Stimulated activated memory B cell treated with anti-CD40 and anti-IgM and Interleukin-4, amounts not matched to agents 10 μg/mL and 1 μg/mL and 100 μg/mL, for 72 hours (primary cell): Measurements from ENCODE around the gene IQGAP2.

Source experiments
- ATAC-seq: fragments of 150-1000 bp; cut with Tn5 transposase; 2 replicates; pipeline ENCODE4 v1.10.0; 2021
- H3K27ac Mint-ChIP-seq: one replicate; pipeline ENCODE4 v1.8.0; 2022; ENCODE audit warnings: mild to moderate bottlenecking, mixed read lengths
- H3K27me3 Mint-ChIP-seq: one replicate; pipeline ENCODE4 v1.8.0; 2022; ENCODE audit warnings: mixed read lengths
- H3K36me3 Mint-ChIP-seq: one replicate; pipeline ENCODE4 v1.8.0; 2022; ENCODE audit warnings: mixed read lengths
- H3K4me1 Mint-ChIP-seq: one replicate; pipeline ENCODE4 v1.8.0; 2022; ENCODE audit warnings: mixed read lengths
- H3K4me3 Mint-ChIP-seq: one replicate; pipeline ENCODE4 v1.8.0; 2022; ENCODE audit warnings: mild to moderate bottlenecking, moderate library complexity, mixed read lengths
- H3K9me3 Mint-ChIP-seq: one replicate; pipeline ENCODE4 v1.8.0; 2022; ENCODE audit warnings: mixed read lengths

Gene IQGAP2

DNA sequence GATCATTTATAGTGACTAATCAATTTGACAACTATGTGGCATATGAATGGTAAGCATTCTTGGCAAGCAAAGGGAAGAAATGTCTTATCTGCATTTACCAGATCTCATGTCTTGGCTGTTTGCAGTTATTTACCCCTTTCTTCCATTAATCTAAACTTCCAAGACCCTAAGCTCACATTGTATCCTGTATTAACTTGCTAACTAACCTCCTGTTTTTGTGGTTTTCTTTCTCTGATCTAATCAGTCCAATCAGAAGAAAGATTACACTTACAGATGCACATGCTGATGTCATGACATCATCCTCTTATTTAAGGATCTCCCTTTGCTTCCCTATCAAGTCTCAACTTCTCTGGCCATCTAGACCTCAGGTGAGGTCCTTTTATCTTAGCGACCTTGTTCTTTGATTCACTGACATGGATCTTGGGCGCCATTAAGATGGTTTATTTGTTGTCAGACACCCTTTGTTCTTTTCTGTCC lies 124.6 kb downstream of the IQGAP2 start:
- no peak overlapping the region for H3K27ac Mint-ChIP-seq
- H3K27me3 Mint-ChIP-seq: no peaks in the 10 kb centered on the region
- H3K9me3 Mint-ChIP-seq: no peaks in the 10 kb centered on the region
- no peak for ATAC-seq
- H3K36me3 Mint-ChIP-seq: no peaks in the 10 kb centered on the region
- no peaks in the 10 kb centered on the region for H3K4me1 Mint-ChIP-seq
- H3K4me3 Mint-ChIP-seq: no peak overlapping the region

DNA sequence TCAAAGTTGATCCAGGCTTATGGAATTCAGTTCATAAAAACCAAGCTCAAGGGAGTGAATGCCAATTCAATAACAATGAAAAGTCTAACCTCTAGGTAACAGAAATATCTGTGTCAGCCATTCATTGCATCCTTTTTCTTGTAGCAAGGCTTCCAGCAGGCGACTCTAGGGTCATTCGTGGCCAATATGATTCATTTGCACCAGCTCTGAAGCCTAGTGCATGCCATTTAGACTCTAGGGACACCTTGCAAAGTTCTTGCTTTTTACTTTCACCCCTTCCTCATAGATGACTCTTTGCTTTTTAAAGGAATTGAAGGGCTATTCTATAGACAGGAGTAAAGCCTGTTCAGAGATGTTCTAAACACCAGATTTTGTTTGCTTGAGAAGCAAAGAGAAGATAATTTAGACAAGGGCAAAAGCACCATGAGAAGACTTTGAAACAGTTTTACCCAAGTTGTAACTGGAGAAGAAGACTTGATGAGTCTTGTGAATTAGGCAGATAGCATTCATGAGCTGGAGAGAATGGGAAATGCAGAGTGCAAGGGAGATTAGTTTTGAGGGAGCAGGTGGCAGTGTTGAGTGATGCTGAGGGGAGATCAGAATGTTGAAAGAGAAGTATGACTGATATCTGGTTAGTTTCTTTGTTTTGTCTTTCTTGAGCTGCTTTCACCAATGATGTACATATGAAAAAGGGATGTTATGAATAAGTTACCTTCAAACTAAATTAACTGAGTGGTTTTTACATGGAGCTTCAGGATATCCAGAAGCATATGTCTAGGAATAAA lies 125.7 kb downstream of the IQGAP2 start:
- H3K4me1 Mint-ChIP-seq: no peaks in the 10 kb centered on the region
- H3K27ac Mint-ChIP-seq: no peak overlapping the region
- H3K36me3 Mint-ChIP-seq: no peaks in the 10 kb centered on the region
- no peak for ATAC-seq
- H3K4me3 Mint-ChIP-seq: no peak overlapping the region
- no peaks in the 10 kb centered on the region for H3K27me3 Mint-ChIP-seq
- no peaks in the 10 kb centered on the region for H3K9me3 Mint-ChIP-seq

DNA sequence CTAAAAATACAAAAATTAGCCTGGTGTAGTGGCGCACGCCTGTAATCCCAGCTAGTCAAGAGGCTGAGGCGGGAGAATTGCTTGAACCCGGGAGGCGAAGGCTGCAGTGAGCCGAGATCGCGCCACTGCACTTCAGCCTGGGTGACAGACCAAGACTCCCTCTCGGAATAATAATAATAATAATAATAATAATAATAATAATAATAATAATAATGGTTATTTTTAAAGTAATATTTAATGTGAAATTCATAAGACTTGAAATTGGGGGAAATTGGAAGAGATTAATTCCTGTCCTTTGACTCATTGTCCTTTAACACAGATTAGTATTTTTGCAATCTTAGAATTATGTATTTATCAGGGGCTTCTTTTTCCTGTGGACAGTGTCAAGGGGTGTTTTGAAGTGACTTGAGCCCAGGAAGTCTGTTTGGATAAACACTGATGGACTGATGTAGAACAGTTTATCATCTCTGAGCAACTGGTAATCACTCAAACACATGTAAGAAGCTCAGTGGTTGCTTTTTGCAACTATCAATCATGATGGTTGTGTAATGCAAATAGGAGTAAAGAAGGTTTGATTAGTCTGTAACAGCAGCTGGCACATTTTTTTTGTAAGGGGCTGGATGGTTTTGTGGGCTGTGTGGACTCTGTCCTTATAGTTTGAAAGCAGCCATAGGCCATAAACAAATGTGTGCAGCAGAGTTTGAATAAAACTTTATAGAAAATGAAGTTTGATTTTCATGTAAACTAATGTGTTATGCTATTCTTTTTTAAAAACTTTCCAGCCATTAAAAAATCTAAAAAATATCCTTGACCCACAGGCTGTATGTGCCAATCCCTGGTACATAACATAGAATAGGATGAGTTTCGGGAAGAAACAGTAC lies 126.6 kb downstream of the IQGAP2 start:
- Mint-ChIP-seq H3K36me3 (no peaks in the 10 kb centered on the region), H3K4me1 (no peaks in the 10 kb centered on the region), H3K27ac (no peak overlapping the region), H3K27me3 (no peaks in the 10 kb centered on the region), H3K9me3 (no peaks in the 10 kb centered on the region), H3K4me3 (no peak overlapping the region)
- no peak for ATAC-seq

DNA sequence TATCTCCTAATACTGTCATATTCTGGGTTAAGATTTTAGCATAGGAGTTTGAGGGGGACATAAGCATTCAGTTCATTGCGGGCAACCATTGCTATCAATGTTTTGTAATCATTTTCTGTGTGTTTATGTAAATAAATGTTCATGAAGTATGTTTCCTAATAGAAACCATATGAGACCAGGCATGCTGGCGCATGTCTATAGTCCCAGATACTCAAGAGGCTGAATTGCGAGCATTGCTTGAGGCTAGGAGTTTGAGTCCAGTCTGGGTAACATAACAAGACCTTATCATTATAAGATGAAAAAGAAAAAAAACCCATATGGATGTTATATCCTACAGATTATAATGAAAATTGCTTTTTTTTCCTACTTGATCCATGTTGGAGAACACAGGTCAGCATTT lies 129.0 kb downstream of the IQGAP2 start:
- Mint-ChIP-seq H3K9me3 (no peaks in the 10 kb centered on the region), H3K36me3 (no peaks in the 10 kb centered on the region), H3K4me3 (no peak overlapping the region), H3K27me3 (no peaks in the 10 kb centered on the region), H3K4me1 (no peaks in the 10 kb centered on the region), H3K27ac (no peak overlapping the region)
- ATAC-seq: no peak

DNA sequence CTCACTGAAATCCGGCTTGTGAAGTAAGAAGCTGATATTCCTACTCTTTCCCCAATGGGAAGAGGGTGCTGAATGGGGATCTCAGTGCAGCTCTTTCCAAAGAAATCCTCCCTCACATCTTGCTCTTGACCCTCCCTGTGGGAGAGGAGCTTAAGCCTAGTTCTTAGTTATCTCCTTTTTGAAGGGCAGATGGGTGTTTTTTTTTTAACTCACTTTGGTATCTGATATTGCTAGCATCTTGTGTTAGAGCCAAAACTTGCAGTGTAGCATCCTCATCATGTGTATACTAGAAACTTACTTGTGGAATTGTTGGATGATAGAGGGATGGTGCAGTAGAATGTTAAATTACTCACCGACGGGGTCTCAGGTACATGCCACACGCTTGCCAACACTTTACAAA lies 129.9 kb downstream of the IQGAP2 start:
- H3K4me1 Mint-ChIP-seq: no peaks in the 10 kb centered on the region
- no peak overlapping the region for H3K4me3 Mint-ChIP-seq
- H3K9me3 Mint-ChIP-seq: no peaks in the 10 kb centered on the region
- H3K27ac Mint-ChIP-seq: no peak overlapping the region
- no peaks in the 10 kb centered on the region for H3K36me3 Mint-ChIP-seq
- no peak for ATAC-seq
- H3K27me3 Mint-ChIP-seq: no peaks in the 10 kb centered on the region

DNA sequence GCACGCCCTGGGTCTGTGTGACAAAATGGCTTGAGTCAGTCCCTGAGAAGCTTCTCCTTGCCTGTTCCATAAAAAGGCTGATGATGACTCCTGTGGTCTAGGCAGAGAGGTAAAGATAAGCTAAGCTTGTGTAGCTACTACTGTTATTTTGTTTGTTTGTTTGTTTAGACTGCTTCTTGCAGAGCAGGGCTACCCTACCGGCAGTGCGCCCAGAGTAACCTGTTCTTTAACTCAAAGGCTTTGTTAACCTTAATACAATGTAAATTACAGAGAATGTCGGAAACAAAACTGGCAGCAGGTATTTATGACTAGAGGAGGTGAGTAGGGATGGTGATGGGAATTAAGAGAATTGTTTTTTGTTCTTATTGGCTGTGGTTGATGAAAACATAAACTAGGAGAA lies 132.5 kb downstream of the IQGAP2 start:
- no peak overlapping the region for H3K4me3 Mint-ChIP-seq
- H3K36me3 Mint-ChIP-seq: no peaks in the 10 kb centered on the region
- H3K4me1 Mint-ChIP-seq: no peaks in the 10 kb centered on the region
- H3K27ac Mint-ChIP-seq: no peak overlapping the region
- no peak for ATAC-seq
- no peaks in the 10 kb centered on the region for H3K27me3 Mint-ChIP-seq
- H3K9me3 Mint-ChIP-seq: no peaks in the 10 kb centered on the region

DNA sequence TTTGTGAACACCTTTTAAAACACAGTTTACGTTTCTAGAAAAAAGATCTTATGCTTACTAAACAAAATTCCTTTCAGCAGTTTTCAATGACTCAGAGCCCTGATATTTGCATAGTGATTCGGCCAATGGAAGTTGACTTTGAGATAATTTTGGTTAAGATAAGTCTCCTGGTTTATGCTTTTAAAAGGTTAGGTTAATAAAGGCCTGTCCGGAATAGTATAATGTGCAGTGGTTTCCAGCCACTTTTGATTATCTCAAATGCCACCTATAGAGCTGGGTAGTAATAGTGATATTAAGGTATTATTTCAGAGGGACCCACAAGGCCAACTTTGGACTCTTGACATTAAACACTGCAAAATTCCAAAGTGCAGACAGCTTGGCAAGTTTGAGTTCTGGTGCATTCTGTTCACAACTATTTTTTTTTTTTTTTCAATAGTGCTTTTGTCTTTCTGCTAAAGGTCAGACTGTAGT lies 134.0 kb downstream of the IQGAP2 start:
- Mint-ChIP-seq H3K4me3 (no peak overlapping the region), H3K36me3 (no peaks in the 10 kb centered on the region), H3K27ac (no peak overlapping the region), H3K4me1 (no peaks in the 10 kb centered on the region), H3K9me3 (no peaks in the 10 kb centered on the region), H3K27me3 (no peaks in the 10 kb centered on the region)
- no peak for ATAC-seq

DNA sequence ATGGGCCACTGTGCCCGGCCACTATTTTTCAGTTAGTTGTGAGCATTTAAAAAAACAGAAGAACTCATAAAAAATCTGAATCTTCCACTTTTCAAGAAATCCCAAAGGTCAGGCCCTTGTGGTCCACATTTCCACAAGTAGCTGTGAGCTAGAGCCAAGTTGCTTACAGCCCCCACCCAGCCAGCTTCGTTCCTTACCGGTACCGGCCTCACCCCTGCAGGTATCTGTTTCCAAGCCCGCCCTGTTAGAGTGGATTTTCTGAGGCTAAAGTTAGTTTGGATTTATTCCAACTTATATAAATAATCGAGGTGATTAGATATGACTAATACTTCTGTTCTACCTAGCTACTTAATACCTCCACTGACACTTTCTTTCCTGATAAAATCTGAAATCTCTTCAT lies 139.2 kb downstream of the IQGAP2 start:
- no peak overlapping the region for H3K4me3 Mint-ChIP-seq
- peaks cover 20% of the 10 kb centered on the region for H3K4me1 Mint-ChIP-seq
- no peaks in the 10 kb centered on the region for H3K27me3 Mint-ChIP-seq
- no peak for ATAC-seq
- no peak overlapping the region for H3K27ac Mint-ChIP-seq
- no peaks in the 10 kb centered on the region for H3K9me3 Mint-ChIP-seq
- no peaks in the 10 kb centered on the region for H3K36me3 Mint-ChIP-seq

DNA sequence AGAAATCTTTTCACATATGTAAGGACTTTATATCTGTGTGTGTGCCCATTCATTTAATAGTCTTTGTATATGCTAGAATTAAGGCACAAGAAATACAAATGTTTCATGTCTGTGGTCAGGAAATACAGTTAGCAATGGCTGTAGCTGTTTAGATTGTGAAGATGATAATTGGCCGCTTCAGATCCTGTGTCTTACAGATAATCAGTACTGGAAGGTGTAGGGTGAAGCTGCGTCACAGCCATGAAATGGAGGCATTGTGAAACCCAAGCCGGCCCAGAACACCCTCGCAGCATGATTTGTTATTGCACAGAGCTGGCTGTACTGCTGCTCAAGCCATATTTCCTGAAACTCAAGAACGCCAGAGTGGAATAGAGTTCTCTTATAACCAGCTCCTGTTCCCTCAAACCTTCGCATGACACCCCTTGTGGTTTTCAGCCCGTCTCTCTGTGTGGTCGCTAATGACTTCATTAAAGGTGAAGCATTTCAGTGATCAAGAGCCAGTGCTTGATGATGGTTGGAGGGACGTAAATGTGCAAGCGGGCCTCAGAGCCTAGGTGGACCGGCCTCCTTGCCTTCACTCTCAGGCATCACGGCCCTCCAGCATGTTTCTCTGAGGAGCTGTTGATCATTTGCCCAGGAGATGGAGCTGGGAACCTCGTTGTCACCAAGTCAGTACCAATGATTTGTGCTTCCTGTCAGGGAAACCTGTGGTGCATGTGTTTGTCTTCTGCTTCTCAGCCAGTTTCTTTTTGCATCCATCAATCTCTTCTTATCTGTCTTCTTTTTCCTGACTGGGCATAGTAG lies 140.0 kb downstream of the IQGAP2 start:
- H3K4me1 Mint-ChIP-seq: peaks cover 27% of the 10 kb centered on the region
- no peaks in the 10 kb centered on the region for H3K9me3 Mint-ChIP-seq
- H3K4me3 Mint-ChIP-seq: no peak overlapping the region
- no peaks in the 10 kb centered on the region for H3K27me3 Mint-ChIP-seq
- ATAC-seq: no peak
- H3K27ac Mint-ChIP-seq: no peak overlapping the region
- H3K36me3 Mint-ChIP-seq: no peaks in the 10 kb centered on the region

DNA sequence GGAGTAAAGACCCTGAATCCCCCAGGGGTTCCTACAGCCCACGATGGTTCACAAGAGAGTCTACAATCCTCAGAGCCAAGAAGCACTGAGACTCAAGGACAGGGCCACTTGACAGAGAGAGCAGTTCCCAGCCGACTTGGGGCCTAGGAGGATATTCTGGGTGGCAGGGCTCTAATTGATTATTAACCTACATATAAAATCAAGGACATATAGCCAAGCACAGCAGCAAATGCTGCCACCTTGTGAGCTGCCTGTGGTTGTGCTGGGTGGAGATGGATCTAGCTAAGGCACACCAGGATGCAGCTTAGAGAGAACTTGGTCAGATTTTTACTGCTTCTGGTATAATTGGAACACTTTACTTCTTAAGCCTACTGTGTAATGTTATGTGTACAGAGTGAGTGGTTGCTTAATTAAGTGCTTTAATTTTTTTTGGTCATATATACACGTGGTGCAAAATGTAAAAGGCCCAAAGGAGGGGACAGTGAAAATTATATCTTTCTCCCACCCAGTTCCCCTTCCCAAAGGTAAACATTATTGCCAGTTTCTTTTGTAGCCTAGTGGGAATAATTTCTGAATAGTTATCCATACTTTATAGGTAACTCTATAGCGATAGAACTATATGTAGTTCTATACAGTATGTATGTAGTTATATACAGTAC lies 141.3 kb downstream of the IQGAP2 start:
- ATAC-seq: no peak

DNA sequence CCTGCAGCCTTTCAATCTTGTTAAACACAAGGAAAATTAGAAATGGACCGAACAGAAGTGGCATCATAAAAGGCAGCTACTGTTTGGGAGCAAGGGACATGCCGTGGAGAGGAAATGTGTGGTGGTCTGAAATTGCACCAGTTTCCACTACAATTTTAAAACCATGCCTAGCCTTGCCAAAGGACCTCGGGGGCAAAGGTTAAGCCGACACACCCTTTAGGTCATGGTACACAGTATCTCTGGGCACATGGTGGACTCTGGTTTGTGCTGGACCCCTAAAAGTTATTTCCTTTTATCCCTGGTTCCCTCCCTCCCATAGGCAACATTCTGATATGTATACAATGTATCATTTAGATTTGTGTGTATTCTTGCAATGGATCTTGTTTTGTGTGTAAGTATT lies 142.1 kb downstream of the IQGAP2 start:
- Mint-ChIP-seq H3K4me1 (peaks cover 27% of the 10 kb centered on the region), H3K36me3 (no peaks in the 10 kb centered on the region), H3K27ac (no peak overlapping the region), H3K9me3 (no peaks in the 10 kb centered on the region), H3K4me3 (no peak overlapping the region), H3K27me3 (no peaks in the 10 kb centered on the region)
- ATAC-seq: no peak

More for the DNA sequence above, 141.3 kb downstream of the IQGAP2 start:
- Mint-ChIP-seq H3K9me3 (no peaks in the 10 kb centered on the region), H3K27ac (no peak overlapping the region), H3K4me1 (peaks cover 27% of the 10 kb centered on the region), H3K27me3 (no peaks in the 10 kb centered on the region), H3K4me3 (no peak overlapping the region), H3K36me3 (no peaks in the 10 kb centered on the region)

DNA sequence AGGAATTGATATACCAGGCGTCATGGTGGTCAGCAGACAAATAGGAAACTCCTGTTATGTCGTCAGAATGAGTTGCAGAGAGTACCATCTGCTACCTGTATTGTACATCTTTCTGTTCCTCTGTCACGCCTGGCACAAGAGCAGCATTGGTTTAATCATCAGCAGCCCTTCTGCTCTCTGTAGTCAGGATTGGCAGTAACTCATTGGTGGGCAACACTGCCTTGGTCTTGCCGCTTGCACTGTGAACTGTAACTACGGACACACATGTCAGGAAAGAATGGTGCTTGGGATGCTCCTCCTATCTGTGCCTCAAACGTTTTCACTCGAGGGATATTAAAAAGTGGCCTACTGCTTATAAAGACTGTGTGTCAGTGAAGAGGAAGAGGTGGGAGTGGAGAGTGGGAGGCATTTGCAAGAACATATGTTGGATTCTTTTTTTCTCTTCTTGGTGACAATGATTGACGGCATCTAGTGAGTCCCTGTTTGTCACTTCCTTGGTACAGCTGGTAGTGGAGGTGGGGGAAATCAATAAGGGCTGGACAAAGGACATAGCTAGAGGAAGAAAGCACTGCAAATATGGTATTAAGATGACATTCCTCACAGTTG lies 143.5 kb downstream of the IQGAP2 start:
- peak; percentile 55 for ATAC-seq
- Mint-ChIP-seq H3K27ac (peak overlapping the region; percentile 70), H3K9me3 (no peaks in the 10 kb centered on the region), H3K27me3 (no peaks in the 10 kb centered on the region), H3K36me3 (no peaks in the 10 kb centered on the region), H3K4me3 (peak overlapping the region; percentile 49), H3K4me1 (peaks cover 27% of the 10 kb centered on the region)

DNA sequence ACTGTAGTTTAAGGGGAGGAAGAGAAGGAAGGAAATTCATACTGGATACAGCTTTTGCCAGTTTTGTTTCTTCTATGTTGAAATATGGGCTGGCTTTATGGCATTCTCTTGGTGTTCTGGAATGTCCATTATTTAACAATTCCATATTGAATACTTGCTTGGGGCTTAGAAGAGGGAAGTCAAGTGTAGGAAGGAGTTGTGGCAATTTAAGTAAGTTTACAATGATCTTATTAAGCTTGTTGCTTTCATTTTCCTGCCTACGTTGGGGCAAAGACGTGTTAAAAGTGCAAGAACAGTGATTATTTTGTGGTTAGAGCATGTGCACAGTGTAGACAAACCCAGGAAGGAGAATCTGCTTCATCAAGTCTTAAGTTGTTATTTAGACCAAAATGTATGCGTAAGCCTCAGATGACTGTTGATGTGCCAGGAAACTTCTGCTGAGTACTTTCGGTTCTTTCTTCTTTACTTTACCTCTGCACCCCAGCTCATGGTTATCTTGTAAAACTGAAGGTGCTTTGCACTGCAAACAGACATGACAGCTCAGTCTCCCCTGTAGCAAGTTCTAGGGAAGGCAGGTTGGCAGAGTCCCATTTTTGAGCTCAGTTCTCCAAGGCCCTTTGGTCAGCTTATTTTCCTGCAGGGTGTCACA lies 144.3 kb downstream of the IQGAP2 start:
- Mint-ChIP-seq H3K4me3 (peak overlapping the region; percentile 49), H3K27me3 (no peaks in the 10 kb centered on the region), H3K36me3 (no peaks in the 10 kb centered on the region), H3K9me3 (no peaks in the 10 kb centered on the region), H3K27ac (peak overlapping the region; percentile 70), H3K4me1 (peaks cover 27% of the 10 kb centered on the region)
- ATAC-seq: peak; percentile 87
